ENCODE data around the gene MED13L.
"Not testable (repeated sequence)": the region's sequence is repeated elsewhere in the genome, so short reads cannot be mapped to it uniquely, and the experiment has no call there.

Gene MED13L

GRCh38 chr12:116245189-116245588, 32.3 kb downstream of the MED13L start:
- DNase-seq, result no peak

DNA sequence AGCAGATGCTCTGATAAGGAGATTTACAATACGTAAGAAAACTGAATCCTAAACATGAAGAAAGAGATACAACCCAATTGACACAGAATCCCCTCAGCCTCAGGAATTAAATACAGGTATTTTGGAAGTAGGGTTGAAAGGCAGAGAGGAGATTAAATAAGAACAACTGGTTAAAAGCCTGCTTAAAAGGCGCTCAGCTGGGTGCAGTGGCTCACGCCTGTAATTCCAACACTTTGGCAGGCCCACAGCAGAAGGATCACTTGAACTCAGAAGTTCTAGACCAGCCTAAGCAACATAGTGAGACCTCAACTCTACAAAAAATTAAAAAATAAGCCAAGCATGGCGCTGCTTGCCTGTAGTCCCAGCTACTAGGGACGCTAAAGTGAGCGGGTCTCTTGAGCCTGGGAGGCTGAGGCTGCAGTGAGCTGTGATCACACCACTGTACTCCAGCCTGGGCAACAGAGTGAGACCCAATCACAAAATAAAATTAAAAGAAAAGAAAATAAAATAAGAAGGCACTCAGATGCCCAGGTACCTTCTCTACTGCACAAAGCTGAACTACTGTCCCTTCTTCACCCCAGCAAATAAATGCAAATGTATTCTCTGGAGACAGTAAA, 32.9 kb downstream of the MED13L start:
- DNase-seq, result no peak

- DNase-seq, result no peak
Observed at GRCh38 chr12:116244001-116244400, 33.5 kb downstream of the MED13L start.

DNA sequence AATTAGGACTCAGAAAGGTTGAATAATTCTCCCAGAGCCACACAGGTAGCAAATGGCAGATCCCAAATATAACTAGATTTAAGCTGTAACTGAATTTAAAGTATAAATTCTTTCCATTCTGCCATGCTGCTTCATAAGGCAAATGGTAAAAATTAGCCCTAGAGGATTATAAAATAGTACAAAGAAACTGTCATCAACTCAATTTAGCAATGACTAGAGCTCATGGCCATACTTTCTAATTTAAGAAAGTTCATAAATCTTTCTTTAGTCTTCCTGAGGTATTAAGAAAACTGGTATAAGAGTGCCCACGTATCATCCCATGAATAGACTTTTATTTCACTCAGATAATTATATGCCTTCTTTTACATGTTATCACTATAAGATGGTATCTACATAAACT, 34.8 kb downstream of the MED13L start:
- no peak for DNase-seq

DNA sequence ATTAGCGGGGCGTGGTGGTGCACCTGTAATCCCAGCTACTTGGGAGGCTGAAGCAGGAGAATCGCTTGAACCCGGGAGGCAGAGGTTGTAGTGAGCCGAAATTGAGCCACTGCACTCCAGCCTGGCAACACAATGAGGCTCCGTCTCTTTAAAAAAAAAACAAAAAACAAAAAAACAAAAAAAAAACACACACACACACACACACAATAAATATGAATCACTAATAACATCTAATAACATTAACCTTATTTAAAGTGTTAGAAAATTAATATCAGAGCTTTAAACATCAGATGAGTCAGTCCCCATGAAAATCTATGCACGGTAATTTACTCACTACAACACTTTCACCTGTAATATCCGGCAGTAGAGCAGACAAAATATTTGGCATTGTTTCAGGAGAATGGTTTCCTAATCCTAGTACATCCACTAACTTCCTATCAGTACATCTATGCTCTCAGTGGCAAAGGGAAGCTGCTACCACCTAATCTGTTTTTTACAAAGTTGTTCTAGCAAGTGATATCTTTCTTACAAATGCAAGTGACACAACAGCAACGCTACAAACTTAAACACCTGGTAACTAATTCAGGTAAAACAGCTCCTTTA, 36.2 kb downstream of the MED13L start:
- no peak for DNase-seq

GRCh38 chr12:116238570-116239119, 38.8 kb downstream of the MED13L start:
- DNase-seq, result not testable (repeated sequence)

DNA sequence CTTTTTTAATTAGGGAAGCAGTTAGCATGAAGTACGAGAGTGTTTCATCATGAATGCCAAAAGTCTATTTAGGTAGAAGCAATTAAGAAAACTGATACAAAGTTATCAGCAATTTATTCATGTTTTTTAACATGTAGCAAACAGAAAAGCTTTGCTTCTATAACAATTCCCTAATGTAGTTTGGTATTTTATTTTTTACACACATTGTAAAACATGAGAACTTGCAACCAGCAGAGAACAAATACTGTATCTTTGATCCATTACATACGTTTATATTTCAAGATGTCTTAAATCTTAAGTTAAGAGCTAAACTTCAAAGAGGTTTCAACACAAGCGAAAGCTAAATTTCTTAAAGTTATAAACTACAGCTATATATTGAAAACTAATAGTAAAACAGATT, 39.3 kb downstream of the MED13L start:
- no peak for DNase-seq

DNA sequence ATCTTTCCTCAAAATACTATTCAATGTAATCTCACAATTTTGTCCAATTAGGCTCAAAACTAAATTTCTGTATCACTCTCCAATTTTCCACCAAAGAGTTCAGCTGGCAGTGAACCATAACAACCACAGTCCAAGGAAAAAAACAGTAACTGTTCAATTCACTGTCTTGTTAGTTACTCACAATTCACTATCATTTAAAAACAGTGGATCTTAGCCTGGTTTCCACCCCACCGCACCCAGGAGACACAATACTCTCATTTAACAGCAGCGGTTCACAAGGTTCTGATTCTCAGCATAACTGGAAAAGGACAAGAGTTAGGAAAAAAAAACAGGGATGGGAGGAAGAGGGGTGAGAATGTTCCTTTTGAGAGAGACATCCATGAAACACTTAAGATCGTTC, 40.5 kb downstream of the MED13L start:
- DNase-seq, result no peak

DNA sequence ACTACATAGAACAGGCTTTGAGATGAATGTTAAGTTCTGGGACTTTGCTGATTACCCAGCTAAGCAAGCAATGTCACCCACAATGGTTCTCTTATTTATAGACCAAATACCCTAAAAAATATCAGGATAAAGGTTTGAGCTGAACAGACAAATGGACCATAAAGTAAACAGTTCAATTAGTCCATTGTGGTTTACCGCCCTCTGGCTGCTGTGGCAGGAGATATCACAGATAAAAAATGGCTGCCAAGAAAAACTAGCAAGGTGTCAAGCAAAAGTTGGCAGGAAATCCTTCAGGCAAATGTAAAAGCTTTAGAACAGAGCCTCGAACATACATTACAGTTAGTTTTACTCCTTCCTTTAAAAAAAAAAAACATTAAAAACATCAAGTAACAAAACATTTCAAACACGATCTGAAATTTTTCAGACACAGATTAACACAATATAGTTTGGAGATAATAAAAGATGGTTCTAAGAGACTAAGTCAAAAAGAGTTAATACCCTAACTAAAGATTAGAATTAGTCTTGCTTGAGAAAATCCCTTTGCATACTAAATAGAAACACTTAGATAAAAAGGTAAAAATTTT, 41.3 kb downstream of the MED13L start:
- DNase-seq, result no peak

- not testable (repeated sequence) for DNase-seq
Observed at GRCh38 chr12:116234148-116234547, 43.3 kb downstream of the MED13L start.

GRCh38 chr12:116233669-116234068, 43.8 kb downstream of the MED13L start:
- DNase-seq, result no peak

GRCh38 chr12:116227811-116228210, 49.7 kb downstream of the MED13L start:
- DNase-seq, result no peak

DNA sequence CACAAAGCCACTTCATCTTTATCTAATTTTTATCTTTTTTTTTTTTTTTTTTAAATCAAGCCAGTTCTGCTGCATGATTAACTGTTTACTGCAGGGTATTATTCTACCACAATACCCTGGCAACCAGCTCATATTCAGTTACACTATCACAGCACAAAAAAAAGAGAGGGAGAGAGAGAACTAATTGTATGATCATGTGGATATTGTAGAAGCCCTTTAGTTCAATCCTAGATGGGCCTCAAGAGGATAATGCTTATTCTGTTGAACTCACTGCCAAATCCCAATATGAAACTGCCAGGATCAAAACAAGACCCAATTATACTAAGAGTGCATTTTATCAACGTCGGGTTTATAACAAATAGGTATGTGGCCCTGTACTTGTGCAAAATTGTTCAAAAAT, 51.5 kb downstream of the MED13L start:
- no peak for DNase-seq

DNA sequence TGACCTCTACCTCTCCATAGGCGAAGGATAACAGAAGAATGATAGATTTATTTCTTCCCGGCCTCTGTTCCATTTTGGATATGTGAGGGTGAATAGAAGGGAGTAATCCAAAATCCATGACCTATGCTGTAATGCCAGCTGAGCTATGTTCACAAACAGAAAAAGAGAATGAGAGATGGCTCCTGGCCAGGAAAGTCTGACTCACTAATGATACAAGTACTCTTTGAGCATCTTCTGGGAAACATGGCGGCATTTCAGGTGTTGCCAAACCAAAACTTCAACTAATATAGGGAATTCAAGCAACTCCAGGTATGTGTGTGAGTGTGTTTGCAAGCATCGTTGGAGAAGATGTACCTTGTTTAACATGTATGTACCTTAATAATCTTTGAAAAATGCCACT, 55.1 kb downstream of the MED13L start:
- no peak for DNase-seq

DNA sequence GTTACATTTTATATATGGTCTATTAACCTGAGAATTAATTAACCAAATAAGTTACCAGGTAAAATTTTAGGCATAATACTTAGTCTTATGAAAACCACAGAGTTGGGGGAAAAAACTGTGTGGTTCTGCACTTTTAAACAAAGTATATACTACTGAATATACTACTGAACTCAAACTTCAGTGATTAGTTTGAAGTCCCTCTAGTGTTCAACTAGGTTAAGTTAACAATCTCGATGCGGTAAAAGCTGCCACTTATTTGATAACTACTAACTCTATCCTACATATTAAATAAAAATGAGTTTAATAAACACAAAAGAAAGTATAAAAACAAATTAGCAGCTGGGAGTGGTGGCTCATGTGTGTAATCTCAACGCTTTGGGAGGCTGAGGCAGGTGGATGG, 56.7 kb downstream of the MED13L start:
- DNase-seq, result no peak

DNA sequence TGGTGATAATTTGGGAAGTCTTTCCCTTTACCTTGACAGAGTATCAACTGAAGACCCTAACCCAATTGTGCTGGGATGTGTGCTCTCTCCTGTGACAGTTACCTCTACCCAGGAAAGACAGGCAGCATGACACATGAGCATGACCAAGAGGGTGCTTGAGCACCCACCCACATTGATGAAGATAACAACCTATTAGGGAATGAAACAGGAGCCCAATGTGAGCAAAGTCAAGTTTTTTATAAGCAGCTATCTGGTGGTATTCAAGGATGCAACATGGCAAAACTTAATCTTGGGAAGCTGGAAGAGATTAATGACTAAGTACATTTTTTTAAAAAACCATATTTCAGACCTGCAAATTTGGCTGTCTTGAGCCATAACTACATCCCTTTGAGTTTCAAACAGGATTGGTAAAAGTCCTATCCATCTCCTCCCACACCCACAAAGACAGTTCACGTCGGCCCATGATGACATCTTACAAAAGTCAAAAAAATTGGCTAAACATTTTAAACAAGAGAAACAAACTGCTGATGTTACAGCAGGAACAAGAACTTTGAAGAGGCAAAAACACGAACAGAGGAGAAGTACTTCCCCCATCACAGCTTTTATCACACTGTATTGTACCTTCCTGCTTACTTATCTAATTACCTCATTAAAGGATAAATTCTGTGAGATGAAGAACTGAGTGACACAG, 60.3 kb downstream of the MED13L start:
- DNase-seq, result no peak

GRCh38 chr12:116216022-116216756, 61.3 kb downstream of the MED13L start:
- DNase-seq, result no peak

DNA sequence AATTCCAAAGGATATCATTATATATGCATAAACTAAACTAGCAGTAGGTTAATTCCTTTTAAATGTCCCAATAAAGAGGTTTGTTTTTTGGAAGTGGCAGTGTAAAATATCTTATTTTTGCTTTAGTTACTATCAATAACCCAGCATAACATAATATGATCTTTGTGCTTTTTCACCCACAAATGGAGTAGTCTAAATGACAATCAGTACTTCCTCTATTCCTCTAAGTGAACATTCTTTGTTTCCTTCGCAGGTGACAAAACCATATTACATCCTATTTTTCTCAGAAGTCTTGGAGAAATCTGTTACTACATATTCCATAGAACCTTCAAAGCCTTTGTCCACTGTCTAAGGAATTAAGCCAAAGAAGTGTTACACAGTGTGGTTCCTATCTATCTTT, 62.5 kb downstream of the MED13L start:
- DNase-seq, result no peak

- no peak for DNase-seq
Observed at GRCh38 chr12:116213885-116214527, 63.5 kb downstream of the MED13L start.

DNA sequence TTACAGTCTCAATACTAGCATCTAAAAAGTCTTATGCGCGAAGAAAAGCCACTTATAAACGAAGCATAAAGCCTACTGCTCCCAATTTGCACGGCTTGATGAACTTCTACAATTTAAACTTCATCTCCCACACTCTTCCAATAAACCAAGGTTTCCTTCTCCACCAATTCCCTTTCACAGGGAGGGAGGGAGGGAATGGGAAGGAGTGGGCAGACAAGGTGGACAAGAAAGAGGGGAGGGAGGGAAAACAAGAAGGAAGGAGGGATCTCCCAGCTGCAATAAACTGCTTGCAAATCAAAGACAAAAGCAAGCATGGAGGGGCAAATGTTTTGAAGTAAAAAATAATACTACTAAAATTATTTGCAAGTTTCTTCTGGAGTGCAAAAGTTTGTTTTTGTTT, 64.5 kb downstream of the MED13L start:
- DNase-seq, result no peak

DNA sequence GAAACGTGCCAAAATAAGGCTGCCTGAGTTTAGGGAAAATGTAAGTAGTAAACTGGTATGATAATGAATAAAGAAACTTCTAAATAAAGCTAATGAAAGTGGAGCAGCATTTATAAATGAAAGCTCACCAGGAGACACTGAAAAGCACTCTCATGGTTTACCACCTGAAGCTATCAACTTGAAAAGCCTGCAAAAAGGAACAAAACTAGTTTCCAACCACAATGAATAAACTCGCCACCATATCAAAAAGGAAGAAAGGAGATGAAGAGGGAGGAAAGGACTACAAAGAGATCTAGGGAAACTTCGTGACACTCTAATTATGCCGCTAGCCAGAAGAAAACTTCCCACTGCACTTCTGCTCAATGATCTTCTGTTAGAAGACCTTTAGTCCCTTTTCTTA, 66.7 kb downstream of the MED13L start:
- DNase-seq, result no peak

GRCh38 chr12:116210131-116210530, 67.4 kb downstream of the MED13L start:
- no peak for DNase-seq

DNA sequence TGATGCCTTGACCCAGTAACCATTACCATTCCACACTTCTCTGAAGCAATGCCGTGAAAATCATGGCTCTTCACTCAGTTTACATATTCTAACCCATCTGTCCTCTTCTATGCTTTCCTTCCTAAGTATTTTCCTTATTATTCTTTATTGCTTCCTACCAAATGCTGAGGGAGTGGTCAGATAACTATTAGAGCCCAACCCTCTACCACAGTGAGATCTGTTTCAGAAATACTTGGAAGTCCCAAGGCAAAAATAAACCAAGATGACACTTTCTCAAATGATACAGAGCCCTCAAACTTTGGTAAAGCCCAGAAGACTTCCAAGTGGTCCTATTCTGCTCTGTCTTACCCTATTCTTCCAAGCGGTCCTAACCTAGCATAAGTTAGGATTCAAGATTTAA, 68.0 kb downstream of the MED13L start:
- DNase-seq, result no peak
